Body of pancreas (tissue), 4 donors: ENCODE data around the gene LRRC28.

Experiments
- POLR2A ChIP-seq, 3 donors: fragments of 450-650 bp; IDR thresholded peaks; one replicate each; pipeline ENCODE4 v1.6.1; 2016; ENCODE audit warnings: antibody characterized with exemption in 3 of 3, mild to moderate bottlenecking in 2 of 3
- TF ChIP-seq, protein P1 (sequence below), 7 experiments: fragments of 450-650 bp in 4 of 7; fragments of 200-600 bp in 3 of 7; sonication (generic) in 3 of 7; IDR thresholded peaks; one replicate each; pipeline ENCODE4 v1.5.1; 2016 to 2019; ENCODE audit warnings: antibody characterized with exemption in 7 of 7

DNA sequence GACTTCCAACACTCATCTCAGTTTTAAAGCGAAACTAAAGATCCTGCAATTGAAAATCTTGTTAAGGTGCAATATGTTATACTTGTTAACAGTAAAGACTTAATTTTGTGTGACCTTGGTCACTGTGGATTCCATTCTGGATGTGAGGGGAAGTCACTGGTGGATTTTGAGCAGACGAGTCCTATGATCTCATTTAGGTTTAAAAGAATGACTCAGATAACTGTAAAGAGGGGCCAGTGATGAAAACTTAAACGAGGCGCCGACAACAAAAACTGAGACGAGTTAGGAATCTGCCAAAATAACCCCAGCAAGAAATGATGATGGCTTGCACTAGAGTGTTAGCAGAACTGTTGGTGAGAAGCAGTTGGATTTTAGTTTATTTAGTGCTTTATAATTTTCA, 56.5 kb downstream of the LRRC28 start:
- TF ChIP-seq, protein P1, sequence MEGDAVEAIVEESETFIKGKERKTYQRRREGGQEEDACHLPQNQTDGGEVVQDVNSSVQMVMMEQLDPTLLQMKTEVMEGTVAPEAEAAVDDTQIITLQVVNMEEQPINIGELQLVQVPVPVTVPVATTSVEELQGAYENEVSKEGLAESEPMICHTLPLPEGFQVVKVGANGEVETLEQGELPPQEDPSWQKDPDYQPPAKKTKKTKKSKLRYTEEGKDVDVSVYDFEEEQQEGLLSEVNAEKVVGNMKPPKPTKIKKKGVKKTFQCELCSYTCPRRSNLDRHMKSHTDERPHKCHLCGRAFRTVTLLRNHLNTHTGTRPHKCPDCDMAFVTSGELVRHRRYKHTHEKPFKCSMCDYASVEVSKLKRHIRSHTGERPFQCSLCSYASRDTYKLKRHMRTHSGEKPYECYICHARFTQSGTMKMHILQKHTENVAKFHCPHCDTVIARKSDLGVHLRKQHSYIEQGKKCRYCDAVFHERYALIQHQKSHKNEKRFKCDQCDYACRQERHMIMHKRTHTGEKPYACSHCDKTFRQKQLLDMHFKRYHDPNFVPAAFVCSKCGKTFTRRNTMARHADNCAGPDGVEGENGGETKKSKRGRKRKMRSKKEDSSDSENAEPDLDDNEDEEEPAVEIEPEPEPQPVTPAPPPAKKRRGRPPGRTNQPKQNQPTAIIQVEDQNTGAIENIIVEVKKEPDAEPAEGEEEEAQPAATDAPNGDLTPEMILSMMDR (IDR thresholded peaks at IDR 0.05) = no peak
- TF ChIP-seq POLR2A (IDR thresholded peaks at IDR 0.05) = no peak
